DMS79 (cell line): ENCODE measurements around the gene MGMT.

Experiments
- DNase-seq: peaks from one replicate; lab custom pipeline; 2025; lab: John Stamatoyannopoulos, UW

Gene MGMT

DNA sequence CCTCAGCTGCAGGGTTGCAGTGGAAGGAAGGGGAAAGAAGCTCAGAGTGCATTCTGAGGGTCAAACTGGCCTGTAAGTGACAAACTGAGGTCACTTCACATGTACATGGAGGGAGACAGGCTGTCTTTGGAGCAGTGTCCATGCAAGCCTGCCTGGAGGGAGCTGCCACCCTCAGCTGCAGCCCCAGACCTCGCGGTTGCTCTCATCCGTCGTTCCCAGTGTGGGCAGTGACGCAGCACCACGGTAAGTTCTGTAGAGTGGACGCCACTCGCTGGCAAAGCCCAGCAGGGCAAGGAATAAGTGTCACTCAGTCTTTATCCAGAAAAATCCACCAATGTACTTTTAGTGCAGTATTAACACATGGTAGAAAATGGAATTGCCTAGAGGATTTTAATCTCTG is 225.7 kb downstream of the MGMT start:
- no peak for DNase-seq

DNA sequence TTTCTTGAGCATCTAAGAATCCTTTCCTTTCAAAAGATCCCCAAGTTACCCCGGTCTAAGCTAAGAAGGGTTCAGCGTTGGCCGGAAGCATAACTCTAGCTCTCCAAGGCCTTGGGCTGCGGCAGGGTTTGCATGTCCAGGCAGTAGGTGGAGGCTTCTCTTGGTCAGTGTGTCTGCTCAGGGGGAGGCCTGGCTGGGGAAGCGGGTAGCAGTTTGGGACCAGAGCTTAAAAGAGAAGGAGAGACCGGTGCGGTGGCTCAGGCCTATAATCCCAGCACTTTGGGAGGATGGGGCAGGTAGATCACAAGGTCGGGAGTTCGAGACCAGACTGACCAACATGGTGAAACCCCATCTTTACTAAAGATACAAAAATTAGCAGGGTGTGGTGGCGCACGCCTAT is 226.3 kb downstream of the MGMT start:
- no peak for DNase-seq

DNA sequence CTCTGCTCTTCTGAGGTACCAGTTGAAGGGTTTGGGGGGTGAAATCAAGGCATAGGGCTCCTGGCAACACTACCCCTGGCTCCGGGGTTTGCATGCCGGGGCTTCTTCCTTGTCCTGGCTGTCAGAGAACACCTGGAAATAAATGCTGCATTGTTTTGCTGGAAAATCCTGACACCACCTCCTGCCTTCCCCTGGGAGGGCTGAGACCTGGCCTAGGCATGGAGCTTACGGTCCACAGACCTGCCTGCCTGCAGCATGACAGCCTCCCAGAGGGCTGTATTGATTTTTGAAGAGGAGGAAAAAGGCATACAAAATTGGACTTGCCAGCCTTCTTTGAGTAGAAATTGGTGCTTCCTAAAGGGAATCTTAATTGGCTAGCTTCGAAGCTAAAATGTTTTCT is 227.1 kb downstream of the MGMT start:
- no peak for DNase-seq

DNA sequence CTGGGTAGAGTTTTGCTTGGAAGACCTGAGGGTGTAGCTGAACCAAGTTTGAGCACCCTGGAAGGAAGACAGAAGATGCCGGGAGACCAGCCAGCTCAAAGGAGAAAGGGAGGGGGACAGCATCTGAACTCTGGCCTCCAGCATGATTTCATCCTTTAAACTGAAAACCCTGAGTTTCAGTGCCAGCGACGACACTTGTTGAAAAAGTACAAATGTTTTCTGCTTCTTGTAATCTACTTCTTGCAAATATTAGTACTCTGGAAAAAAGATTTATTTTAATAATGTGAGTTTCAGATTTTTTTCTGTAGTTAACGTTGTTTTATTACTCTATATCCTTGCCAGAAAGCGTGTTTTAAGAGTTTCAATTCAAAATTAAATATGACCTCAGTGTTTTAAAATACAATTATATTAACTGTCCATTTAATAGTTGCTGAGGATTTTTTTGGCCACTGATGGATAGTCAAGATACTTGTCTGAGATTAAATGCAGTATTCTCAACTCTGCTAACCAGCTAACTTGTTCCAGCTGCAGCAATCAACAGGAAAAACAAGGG is 227.7 kb downstream of the MGMT start:
- DNase-seq, result no peak

DNA sequence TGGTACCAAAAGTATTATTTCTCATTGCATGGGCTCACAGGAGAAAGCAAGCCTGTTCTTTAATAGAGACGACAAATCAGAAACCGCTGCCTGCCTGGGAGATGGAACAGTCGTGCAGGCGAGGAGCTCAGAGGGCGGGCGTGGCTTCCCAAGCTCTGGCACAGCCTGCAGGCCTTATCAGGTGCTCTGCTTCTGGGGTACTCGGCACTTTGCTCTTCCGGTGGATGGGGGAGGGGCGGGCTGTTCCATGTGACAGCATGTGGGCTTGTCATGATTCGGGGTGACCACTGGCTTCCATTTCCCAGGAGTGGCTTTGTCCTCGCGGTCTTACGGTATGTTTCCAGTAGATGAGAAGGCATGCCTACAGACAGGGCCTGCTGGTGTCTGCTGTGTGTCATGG is 228.6 kb downstream of the MGMT start:
- no peak for DNase-seq

DNA sequence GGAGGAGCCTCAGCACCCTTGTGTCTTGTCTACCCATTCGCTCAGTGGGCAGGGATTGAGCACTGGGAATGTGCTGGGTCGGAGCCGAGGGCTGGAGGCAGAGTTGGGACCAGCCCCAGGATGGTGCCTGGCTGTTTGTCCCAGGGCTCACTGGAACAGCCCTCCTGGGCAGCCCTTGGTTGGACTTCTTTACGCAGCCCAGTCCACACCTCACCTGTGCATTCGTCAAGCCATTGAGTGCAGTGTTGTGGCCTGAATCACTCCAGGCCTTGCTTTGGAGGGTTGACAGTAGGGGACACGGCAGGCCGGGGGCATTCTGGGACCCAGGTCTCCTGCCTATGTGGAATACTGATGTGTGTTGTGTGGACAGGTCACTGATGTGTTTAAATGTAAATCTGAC is 229.6 kb downstream of the MGMT start:
- no peak for DNase-seq

DNA sequence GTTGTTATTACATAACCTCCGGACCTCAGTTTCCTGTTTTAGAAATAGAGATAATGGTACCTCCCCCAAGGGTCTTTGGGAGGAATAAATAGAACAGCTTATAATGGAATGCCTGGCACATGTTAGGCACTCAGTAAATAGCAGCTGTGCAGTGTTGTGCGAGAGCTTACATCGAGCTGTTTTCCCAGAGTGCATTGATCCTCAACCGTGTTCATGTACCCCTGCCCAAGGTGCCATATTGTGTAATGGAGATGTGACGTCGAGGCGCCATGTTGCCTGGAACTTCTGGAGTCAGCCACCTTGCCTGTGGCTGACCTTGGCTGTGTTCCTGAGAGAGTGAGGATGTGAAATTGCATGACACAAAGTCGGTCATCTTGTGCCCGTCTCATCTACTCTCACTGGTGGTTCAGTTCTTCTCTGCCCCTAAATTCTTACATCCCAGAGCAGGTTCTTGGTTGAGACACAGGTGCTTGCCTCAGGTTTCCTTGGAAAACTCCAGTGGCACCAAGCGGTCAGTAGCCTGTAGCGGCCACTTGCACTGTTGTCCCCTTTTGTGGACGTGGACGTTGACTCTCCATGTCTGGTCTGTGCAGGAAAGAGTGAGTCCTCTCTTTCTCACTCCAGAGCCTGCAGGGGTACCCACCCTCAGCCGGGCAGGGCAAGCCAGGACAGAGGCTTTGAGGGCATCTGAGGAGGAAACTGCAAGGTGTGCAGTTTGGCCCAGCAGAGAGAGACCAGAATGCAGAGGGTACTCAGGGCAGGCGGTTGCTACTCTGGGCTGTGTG is 230.6 kb downstream of the MGMT start:
- DNase-seq, result no peak

DNA sequence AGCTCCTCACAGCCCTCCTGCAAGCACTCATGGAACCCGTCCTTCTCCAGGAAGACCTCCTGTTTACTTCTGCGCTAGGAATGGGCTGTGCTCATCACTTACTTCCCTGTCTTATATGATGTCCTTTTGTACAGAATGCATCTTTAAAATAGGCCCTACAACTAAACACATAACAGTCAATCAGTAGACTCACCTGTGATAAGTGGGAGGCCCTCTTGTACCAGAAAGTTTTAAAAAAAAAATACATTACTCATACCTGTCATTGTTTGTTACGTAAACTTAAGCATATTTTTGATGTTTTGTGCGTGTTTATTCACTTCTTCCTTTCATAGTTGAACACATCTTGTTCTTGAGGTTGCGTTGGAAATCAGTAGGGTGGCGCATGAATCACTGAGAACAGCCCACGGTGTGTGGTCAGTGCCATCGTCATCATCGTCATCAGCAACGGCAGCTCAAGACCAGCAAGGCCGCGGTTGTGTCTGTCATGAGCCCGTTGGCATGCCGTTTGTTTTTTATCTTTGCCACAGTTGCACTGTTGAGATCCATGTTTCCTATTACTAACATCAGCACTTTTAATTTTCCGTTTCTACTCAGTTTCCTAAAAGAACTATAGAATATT is 232.8 kb downstream of the MGMT start:
- DNase-seq, result no peak

DNA sequence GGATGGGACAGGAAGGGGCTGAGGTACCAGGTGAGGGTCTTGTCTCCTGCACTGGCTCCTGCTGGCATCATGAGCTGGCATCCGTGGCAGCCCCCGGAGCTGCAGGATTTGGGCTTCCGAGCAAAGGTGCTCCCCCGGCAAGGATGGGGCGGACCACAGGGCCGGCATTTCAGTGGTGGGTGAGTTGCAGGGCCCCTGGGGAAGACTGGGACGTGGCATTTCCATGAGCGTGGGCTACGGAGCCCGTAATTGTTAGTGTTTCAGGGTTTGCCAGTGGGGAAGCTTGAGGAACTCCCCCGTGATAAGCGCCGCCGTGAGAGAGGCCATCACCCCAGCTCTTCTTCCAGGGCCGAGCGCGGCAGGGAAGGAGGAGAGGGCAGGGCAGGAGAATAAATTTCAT is 235.6 kb downstream of the MGMT start:
- DNase-seq, result no peak

DNA sequence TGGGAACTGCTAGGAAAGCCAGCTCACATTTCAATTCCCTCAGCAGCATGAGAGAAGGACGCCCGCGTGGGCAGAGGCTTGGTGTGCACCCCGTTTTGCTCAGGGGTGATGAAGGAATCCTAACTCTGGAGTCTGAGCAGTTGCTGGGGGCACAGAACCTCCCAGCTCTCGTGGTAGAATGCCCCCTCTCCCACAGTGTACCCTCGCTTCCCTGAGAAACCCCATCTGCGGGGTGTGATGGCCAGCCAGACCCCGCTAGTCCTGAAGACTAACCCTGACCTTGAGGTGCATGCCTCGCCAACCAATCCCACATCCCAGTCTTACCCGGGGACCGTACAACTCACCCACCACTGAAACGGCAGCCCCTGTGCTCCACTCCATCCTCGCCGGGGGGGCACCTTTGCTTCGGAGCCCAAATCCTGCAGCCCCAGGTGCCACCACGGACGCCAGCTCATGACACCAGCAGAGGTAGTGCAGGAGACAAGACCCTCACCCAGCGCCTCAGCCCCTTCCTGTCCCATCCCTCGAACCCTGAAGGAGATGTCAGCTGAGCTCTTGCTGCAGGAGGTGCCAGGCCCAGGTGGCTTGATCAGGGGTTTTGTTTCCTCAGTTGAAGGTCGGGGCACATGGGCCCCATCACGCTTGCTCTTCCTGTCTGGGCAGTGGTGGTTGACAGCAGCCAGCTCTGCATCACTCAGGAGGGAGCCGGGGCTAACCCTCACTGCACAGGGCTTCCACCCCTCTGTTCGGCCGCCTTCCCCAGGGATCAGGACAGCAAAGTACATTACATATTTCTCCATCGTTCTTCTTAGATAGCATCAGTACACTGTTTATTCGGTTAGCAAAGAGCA is 236.5 kb downstream of the MGMT start:
- no peak for DNase-seq

DNA sequence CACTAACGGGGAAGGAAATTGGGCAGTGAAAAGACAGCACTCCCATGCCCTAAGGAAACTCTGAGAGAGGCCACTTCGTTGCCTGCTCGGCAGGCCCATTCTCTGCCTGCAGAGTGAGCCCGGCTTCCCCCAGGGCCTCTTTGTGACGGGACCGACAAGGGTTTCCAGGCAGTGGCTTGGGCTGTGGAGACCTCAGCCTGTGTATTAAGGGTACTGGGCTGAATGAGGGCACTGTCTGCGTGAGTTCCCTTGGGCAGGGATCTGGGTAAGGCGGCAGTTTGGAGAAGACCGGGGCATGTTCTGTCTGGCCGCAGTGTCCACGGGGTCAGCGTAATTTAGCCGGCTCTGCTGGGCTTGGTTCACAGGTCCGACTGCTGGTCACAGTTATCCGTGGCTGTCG is 237.2 kb downstream of the MGMT start:
- DNase-seq, result no peak

DNA sequence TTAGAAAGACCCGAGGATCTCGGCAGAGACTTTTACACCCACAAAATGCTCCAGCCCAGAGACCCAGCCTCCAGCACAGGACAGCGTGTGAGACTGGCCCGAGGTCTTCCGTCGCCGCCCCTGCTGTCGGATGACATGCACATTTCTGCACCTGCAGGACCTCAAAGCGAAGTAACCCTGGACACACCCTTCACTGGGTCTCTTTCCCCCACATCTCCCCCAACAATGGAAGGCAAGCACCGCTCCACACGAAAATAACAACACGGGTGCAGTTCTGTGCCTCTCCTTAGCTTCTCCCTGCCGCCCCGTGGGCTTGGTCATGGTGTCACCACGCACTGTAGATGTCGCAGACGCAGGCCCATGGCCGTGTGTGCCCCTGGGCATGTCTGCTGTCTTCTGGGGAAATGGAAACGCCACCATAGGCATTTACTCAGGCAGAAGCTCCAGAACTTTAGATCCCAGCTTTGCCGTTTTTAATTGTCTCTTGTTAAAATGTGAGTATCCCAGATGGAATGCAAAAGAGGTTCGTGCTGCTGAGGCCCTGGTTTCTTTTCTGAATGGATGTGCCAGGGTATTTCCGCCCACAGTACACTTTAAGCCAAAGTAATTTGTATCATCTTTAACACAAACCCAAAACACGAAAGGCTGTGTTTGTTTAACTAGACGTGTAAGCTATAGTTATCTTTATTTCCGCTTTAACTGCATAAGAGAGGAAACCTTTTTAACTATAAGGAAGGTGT is 237.9 kb downstream of the MGMT start:
- DNase-seq, result no peak

DNA sequence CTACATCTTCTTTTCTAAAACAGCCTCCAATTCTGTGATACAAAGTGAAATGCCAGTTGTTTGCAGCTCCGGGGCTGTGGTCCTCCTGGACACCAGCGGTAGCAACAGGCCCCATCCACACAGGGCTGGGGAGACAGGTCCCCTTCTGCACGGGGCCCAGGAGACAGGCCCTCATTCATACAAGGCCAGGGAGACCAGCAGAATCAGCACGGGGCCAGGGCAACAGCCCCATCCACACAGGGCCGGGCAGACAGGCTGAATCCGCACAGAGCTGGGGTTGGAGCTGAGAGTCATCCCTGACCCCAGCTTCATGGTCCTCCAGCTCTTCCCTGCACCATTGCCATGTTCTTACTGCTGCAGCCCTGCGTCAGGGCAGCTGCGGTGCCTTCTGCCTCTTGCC is 238.6 kb downstream of the MGMT start:
- no peak for DNase-seq

DNA sequence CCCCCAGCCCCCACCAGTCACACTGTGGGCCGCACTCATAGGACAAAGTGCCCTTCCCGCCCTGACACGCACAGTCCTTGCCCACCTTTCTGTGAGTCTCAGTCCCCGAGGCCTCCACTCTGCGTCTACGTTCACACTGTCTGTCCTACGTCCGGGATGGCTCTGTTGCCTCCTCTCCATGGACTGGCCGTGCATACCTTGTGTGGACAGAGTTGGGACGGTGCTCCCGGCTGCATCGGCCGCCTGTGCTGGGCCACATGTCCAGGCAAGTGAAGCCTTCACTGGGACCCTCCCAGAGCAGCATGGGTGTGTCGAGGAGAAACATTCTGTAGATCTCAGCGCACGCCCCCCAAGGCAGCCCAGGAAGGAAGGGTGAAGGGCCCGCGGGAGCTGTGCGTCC is 239.0 kb downstream of the MGMT start:
- DNase-seq, result no peak

DNA sequence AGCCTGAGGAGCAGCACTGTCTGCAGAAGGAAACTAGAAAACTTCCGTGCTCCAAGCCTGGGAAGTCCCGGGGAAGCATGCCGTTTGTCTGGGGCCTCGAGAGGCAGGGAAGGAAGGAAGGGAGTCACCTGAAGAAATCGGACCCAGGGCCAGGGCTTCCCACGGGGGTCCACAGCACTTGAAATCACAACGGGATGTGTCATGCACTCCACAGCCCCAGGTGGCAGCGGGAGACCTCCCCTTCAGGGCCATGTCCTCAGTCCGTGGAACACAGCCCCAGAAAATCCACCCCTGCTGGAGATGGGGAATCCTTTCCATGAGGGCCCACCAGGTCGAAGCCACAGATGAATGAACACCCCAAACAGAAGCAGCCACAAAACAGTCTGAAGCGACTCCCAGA is 239.5 kb downstream of the MGMT start:
- DNase-seq, result no peak

DNA sequence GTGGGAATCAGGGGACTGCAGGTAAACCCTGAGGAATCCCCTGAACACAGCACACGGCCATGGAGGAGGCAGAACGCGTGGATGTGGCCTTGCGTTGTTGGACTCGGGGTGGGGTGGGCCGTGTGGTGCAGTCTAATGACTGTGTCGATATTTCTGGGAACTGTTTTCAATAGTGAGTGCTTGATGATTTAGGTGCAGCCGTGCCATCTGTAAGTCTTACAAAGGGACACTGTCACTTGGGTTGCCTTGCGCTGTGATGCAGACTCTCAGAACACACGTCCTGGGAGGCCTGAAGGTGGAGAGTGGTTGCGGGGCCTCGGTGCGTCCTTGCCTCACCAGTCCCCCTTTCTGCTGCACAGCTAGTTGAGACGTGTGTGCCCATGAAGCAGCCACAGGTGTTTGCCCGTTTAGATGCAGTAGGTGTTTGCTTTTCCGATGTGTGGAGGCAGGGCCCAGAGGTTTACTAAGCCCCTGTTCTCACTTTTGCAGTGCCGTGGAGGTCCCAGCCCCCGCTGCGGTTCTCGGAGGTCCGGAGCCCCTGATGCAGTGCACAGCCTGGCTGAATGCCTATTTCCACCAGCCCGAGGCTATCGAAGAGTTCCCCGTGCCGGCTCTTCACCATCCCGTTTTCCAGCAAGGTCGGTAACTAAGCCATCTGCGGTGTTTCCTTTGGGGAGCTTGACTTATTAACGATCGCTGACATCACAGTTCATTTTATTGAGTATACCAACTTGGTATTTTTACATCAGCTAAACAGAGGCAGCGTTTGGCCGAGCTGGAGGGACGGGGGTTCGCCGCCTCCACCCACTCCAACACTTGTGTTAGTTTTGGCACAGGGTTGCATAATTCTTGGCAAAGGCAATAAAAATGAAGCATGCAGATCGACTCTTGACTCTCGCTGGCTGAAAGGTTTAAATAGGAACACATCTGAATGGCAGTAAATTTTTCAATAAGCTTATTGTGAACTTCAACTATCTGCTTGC is 240.7 kb downstream of the MGMT start:
- peak; percentile 56 for DNase-seq

DNA sequence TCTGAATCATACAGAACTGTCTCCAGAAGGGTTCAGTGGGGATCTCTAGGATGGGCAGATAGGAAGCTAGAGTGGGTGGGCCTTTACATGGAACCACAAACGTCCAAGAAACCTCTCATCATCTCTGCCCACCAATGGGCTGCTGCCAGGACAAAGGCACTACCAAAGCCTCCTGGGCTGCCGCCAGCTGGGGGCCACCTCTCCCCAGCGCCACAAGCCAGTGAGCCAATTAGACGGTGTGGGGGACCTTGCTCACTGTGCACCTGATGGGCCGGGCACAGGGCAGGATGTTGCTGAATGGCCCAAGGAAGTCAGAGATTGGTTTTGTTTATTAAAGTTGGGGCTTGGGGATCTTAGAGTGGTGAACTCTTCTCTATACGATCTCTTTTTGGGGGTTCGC is 242.1 kb downstream of the MGMT start:
- no peak for DNase-seq

DNA sequence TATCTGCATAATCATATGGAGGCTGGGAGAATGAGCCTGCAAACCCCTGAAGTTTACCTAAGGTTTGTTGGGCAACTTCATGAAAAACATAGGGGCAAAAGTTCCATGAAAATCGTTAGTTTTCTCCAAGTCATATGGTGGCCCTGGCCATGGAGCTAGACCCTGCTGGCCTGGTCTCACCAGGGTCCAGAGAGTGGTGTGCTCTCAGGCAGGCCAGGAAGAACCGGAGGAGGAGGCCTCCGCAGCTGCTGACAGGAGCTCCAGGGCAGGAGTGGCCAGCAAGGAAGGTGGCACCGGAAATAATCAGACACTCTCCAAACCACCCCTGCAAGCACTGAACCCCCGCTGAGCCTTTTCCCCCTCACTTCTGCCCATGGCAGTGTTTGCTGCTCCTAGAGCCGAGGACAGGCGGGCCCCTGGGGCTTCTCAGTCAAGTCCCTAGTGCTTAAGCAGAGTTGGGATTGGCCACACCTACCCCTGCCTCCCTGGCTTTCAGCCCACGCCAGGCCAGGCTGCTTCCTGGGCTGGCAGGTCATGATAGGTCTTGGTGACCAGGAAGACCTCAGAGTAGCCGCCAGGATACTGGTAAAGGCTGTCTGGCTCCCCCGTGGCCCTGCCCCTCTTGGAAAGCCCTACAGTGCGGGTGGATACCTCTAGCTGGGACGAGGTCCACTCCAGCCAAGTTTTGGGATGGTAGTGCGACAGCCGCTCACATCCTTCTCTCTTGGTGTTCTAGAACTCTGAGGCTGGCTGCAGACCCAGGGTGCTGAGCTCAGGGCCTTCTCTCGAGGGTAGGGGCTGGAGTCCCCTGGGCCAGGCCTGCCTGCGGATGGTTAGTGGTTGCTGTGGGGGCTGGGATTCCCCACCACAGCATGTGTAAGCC is 242.8 kb downstream of the MGMT start:
- DNase-seq, result no peak

DNA sequence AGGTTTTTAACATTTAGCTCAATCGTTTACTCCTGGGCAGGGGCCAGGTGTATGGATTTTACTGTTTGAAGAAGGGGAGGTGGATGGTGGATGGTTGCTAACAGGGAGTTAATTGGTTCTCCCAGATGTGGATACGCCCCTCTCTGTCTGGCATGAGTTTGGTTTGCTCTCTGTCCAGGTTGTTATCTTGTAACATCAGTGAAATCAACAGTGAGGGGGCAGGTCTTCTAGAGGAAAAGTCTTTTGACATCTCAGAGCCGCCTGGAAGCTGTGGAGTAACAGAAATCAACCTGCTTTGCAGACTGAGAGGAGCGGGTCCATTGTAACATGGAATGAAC is 243.4 kb downstream of the MGMT start:
- no peak for DNase-seq

DNA sequence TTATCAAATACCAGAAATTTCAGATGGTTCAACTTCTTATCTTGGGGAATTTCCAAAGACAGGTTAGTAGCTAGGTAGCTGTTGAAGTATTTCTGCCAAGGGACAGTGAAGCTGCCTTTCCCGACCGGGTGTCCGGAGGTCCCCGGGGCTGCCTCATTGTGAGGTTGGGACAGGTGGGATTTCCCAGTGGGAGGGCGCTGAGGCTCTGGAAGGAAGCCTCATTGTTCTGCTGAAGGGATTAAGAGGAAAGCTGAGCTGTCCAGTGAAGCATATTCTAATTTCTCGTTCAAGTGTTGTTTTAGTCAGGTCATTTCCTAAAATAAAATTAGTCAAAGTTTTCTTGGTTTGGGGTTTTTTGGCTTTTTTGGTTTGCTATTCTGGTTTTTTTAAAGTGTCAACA is 244.2 kb downstream of the MGMT start:
- DNase-seq, result no peak
